LNCAP (cell line): ENCODE measurements around the gene DUSP16.

Experiments
- TF ChIP-seq, protein P1 (sequence below): fragments of 450-650 bp; IDR thresholded peaks from 2 replicates; pipeline ENCODE4 v1.5.1; 2017; ENCODE audit warnings: mild to moderate bottlenecking

DUSP16 gene

DNA sequence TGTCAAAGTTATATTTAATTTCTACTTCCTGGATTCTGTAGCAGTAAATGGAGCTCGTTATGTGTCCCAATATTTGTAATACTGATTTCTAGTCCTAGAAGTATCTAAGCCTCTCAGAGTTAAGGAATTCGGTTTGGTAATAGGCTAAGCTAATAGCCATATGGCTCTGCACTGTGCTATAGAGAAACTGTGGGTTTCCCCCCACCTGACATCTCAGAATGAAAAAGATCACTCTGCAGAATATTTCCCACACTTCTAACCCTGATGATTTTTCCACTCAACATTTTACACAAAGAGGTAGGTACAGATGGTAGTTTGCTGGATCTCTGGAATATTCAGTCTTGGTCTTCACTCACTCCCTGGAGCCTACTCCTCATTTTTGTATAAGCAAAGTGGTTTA, 134.6 kb downstream of the DUSP16 start:
- TF ChIP-seq, protein P1, sequence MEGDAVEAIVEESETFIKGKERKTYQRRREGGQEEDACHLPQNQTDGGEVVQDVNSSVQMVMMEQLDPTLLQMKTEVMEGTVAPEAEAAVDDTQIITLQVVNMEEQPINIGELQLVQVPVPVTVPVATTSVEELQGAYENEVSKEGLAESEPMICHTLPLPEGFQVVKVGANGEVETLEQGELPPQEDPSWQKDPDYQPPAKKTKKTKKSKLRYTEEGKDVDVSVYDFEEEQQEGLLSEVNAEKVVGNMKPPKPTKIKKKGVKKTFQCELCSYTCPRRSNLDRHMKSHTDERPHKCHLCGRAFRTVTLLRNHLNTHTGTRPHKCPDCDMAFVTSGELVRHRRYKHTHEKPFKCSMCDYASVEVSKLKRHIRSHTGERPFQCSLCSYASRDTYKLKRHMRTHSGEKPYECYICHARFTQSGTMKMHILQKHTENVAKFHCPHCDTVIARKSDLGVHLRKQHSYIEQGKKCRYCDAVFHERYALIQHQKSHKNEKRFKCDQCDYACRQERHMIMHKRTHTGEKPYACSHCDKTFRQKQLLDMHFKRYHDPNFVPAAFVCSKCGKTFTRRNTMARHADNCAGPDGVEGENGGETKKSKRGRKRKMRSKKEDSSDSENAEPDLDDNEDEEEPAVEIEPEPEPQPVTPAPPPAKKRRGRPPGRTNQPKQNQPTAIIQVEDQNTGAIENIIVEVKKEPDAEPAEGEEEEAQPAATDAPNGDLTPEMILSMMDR = no peak

DNA sequence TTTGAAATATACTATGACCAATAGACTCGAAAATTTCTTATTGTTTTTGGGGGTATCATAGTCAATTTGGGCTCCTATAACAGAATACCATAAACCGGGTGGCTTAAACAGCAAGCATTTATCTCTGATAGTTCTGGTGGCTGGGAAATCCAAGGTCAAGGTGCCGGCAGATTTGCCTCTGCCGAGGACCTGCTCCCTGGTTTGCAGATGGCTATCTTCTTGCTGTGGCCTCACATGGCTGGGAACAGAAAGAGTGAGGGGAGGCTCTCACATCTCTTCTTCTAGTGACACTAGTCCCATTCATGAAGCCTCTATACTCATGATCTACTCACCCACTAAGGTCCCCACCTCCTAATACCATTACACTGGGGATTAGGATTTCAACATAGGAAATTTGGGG, 135.1 kb downstream of the DUSP16 start:
- TF ChIP-seq, protein P1 = no peak

DNA sequence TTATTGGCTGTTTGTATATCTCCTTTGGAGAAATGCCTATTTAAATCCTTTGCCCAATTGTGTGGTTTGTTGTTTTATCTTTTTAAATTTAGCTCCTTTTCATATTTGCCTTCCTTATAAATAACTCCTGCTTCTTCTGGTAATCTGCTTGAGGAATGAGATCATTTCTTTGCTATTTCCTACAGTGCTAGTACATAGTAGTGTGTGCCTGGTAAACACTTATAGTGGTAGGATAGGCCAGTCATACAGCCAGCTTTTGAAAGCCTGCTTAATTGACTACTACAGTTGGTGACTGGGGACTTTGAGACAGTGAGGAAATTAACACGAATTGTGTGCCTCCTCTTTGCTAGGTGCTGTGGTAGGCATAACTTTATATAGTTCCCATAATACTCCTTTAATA, 137.0 kb downstream of the DUSP16 start:
- TF ChIP-seq, protein P1 = no peak

DNA sequence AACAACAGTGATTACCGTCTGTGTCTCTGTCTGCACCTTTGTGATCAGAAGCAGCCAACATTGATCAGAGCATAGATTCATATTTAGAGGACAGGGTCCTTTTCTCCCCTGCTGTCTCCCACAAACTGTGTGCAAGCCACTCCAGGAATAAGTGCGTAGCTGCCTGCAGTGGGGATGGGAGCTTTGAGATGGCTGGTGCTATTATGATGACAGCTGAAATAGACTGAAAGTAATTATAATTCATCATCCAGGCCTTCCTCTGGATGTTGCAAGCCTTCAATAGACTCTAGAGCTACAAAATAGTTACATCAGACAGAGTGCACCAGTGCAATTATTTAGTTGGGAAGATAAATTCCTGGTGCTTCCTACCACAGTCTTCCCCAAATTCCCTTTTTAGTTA, 137.7 kb downstream of the DUSP16 start:
- TF ChIP-seq, protein P1 = no peak
